Measurements from ENCODE around the gene CELF4. TPM values are rescaled to one million over a fixed set of nuclear protein-coding genes. Genes with fewer than 3 reads are reported as not detected.

The CELF4 gene
- total and polyA plus RNA-seq, 2 donors (not counting 3 experiments of a cell fraction or from before 2014, with no cell fraction given), result not detected

DNA sequence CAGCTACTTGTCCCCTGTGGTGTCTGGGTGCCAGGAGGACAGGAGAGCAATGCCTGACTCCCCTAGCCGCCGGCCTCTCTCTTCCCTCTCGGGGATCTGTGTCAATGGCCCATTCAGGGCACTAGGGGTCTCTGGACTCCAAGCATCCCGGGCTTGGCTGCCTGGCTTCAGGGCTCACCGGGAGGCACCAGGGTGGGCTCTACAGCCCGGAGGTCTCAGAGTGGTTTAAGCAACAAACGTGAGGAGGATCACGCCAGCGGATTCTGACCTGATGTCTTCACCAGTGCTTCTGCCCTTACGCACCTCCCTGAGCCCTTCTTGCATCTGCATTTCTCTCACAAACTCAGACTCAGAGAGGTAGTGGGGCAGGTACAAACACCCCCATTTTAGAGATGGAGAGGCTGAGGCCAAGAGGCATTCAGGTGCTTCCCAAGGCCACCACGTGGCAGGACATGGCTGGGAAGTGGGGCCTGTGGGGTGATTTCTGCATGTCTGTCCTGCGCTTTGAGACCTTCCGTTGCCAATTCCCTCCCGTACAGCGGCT, 243.0 kb downstream of the CELF4 start:
- no peak overlapping the region for H3K27ac ChIP-seq (ENCODE audit: insufficient read depth, low read depth, low read length)
- no peaks in the 10 kb centered on the region for H3K79me2 ChIP-seq (ENCODE audit: control insufficient read depth, insufficient read depth, low read length)
- no peaks in the 10 kb centered on the region for H4K20me1 ChIP-seq (replicated peaks; ENCODE audit: control insufficient read depth, extremely low read depth, insufficient read depth, low read length)
- no peaks in the 10 kb centered on the region for H3K27me3 ChIP-seq (ENCODE audit: control insufficient read depth in 2 of 2, insufficient read depth in 2 of 2, low read length in 2 of 2)
- no peak overlapping the region for H3K9ac ChIP-seq (replicated peaks; ENCODE audit: extremely low read depth, insufficient read depth, low read length)
- ChIA-PET CTCF (interaction anchor here (1.1 to 2.7 kb wide), 2 partner anchors 143 to 381 kb away, joined by 5 to 10 read pairs; no protein-coding TSS in a partner anchor), POLR2A (no interaction called here)
- no peaks in the 10 kb centered on the region for H3K9me3 ChIP-seq (replicated peaks; ENCODE audit: control insufficient read depth, insufficient read depth, low read length)
- no TSS peak for BruUV-seq (replicated peaks)
- DNase-seq (ENCODE audit: low read depth, low spot score) (peak; percentile 17), FAIRE-seq (peak; percentile 52)
- H3K9me1 ChIP-seq (replicated peaks; ENCODE audit: control insufficient read depth, extremely low read depth, insufficient read depth, low read length), result no peaks in the 10 kb centered on the region
- no peak overlapping the region for H3K4me3 ChIP-seq (replicated peaks in 1 of 3; ENCODE audit: insufficient read depth in 1 of 3, low read depth in 1 of 3, low read length in 3 of 3)
- dilution Hi-C loops (cut with MboI; ENCODE audit: extremely low pct_ligation_motif_present, low sequenced_read_pairs), result no loop called here
- no peaks in the 10 kb centered on the region for H3K36me3 ChIP-seq (ENCODE audit: control insufficient read depth in 2 of 2, extremely low read depth in 1 of 2, insufficient read depth in 2 of 2, low read length in 2 of 2)
- intact Hi-C loops (cut with micrococcal nuclease), result loop anchor here (2.0 kb wide), 1 partner anchor 380 kb away; no protein-coding TSS in a partner anchor
- TF ChIP-seq, protein P1, sequence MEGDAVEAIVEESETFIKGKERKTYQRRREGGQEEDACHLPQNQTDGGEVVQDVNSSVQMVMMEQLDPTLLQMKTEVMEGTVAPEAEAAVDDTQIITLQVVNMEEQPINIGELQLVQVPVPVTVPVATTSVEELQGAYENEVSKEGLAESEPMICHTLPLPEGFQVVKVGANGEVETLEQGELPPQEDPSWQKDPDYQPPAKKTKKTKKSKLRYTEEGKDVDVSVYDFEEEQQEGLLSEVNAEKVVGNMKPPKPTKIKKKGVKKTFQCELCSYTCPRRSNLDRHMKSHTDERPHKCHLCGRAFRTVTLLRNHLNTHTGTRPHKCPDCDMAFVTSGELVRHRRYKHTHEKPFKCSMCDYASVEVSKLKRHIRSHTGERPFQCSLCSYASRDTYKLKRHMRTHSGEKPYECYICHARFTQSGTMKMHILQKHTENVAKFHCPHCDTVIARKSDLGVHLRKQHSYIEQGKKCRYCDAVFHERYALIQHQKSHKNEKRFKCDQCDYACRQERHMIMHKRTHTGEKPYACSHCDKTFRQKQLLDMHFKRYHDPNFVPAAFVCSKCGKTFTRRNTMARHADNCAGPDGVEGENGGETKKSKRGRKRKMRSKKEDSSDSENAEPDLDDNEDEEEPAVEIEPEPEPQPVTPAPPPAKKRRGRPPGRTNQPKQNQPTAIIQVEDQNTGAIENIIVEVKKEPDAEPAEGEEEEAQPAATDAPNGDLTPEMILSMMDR (IDR thresholded peaks at IDR 0.05; ENCODE audit: extremely low read depth in 1 of 2, insufficient read depth in 1 of 2, low read depth in 1 of 2, low read length in 2 of 2), result peak; percentile 77 to 88
- TF ChIP-seq GATA2 (IDR thresholded peaks at IDR 0.05; ENCODE audit: insufficient read depth, insufficient read length, low read depth, low read length), result no peak
- no peak overlapping the region for H3K4me2 ChIP-seq (ENCODE audit: insufficient read depth, low read length)
- H2AFZ ChIP-seq (ENCODE audit: low read depth, low read length), result no peak overlapping the region
- H3K4me1 ChIP-seq (ENCODE audit: control insufficient read depth, extremely low read depth, insufficient read depth, low read length), result no peaks in the 10 kb centered on the region

DNA sequence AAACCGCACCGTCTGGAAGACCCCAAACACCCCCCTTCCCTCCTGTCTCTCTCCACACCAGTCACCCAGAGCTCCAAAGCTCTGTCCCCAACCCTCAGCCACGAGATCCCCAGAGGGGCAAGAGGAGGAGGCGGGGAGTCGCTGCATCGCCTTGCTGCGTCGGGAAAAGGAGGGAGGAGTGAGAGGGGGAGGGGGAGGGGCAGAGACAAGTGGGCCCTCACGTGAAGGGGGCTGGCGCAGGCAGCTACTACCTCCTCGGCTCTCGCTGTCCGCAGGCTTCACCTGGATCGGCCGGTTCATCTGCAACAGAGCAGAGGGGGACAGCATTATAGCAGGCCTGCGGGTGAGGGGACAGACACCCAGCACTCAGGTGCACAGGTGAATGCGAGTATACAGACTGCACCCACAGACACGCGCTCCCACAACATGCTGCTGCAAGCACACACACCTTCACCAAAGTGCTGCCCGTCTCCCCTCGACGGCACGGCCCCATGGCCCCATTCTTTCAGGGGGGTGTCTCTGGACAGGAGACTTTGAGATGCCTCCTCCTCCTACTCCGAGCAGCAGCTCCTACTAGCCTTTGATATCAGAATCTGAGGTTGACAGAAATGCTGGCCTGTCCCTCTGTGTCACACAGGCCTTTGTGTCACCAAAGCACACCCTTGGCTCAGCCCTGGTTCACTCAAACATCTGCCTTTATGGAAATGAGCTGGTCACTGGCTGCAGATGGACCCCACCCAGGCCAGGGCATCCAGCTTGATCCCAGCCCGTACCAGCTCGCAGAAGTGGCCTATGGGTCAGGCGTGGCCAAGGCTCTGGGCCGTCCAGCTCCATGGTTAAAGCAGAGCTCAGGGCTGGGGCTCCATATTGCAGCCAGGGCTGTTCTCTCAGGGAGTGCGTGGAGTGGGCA, 243.8 kb downstream of the CELF4 start:
- no peaks in the 10 kb centered on the region for H3K36me3 ChIP-seq (ENCODE audit: control insufficient read depth in 2 of 2, extremely low read depth in 1 of 2, insufficient read depth in 2 of 2, low read length in 2 of 2)
- no peaks in the 10 kb centered on the region for H3K79me2 ChIP-seq (ENCODE audit: control insufficient read depth, insufficient read depth, low read length)
- H3K9ac ChIP-seq (replicated peaks; ENCODE audit: extremely low read depth, insufficient read depth, low read length), result no peak overlapping the region
- dilution Hi-C loops (cut with MboI; ENCODE audit: extremely low pct_ligation_motif_present, low sequenced_read_pairs) (no loop called here), intact Hi-C loops (cut with micrococcal nuclease) (loop anchor here (2.0 kb wide), 1 partner anchor 379 kb away; no protein-coding TSS in a partner anchor)
- no peak overlapping the region for H3K4me3 ChIP-seq (replicated peaks in 1 of 3; ENCODE audit: insufficient read depth in 1 of 3, low read depth in 1 of 3, low read length in 3 of 3)
- no peaks in the 10 kb centered on the region for H3K9me3 ChIP-seq (replicated peaks; ENCODE audit: control insufficient read depth, insufficient read depth, low read length)
- H3K9me1 ChIP-seq (replicated peaks; ENCODE audit: control insufficient read depth, extremely low read depth, insufficient read depth, low read length), result no peaks in the 10 kb centered on the region
- ChIA-PET CTCF (interaction anchor here (1.1 to 2.7 kb wide), 2 partner anchors 143 to 380 kb away, joined by 5 to 10 read pairs; no protein-coding TSS in a partner anchor), POLR2A (no interaction called here)
- no peak for FAIRE-seq
- H3K27ac ChIP-seq (ENCODE audit: insufficient read depth, low read depth, low read length), result no peak overlapping the region
- BruUV-seq (replicated peaks), result no TSS peak
- no peaks in the 10 kb centered on the region for H4K20me1 ChIP-seq (replicated peaks; ENCODE audit: control insufficient read depth, extremely low read depth, insufficient read depth, low read length)
- TF ChIP-seq, protein P1 (IDR thresholded peaks at IDR 0.05; ENCODE audit: extremely low read depth in 1 of 2, insufficient read depth in 1 of 2, low read depth in 1 of 2, low read length in 2 of 2), result no peak
- TF ChIP-seq GATA2 (IDR thresholded peaks at IDR 0.05; ENCODE audit: insufficient read depth, insufficient read length, low read depth, low read length), result no peak
- TF ChIP-seq POLR2A (IDR thresholded peaks at IDR 0.05; ENCODE audit: low read depth, low read length), result no peak
- no peak for TF ChIP-seq EZH2 (IDR thresholded peaks at IDR 0.05; ENCODE audit: borderline replicate concordance, low read depth, low read length, severe bottlenecking)
- TF ChIP-seq, protein P2, sequence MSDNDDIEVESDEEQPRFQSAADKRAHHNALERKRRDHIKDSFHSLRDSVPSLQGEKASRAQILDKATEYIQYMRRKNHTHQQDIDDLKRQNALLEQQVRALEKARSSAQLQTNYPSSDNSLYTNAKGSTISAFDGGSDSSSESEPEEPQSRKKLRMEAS (IDR thresholded peaks at IDR 0.05; ENCODE audit: insufficient read depth, insufficient read length), result no peak
- no peak for TF ChIP-seq MYC (IDR thresholded peaks at IDR 0.05; ENCODE audit: low read depth, low read length)
- no peak for TF ChIP-seq JUN (IDR thresholded peaks at IDR 0.05; ENCODE audit: borderline replicate concordance, insufficient read depth, insufficient read length, low read depth)
- TF ChIP-seq POLR2AphosphoS5 (IDR thresholded peaks at IDR 0.05; ENCODE audit: insufficient read depth, low read depth, low read length), result no peak
- TF ChIP-seq FOS (IDR thresholded peaks at IDR 0.05; ENCODE audit: borderline replicate concordance, insufficient read depth, low read length), result no peak
- H3K4me2 ChIP-seq (ENCODE audit: insufficient read depth, low read length), result no peak overlapping the region
- DNase-seq (ENCODE audit: low read depth, low spot score), result no peak
- H3K4me1 ChIP-seq (ENCODE audit: control insufficient read depth, extremely low read depth, insufficient read depth, low read length), result no peaks in the 10 kb centered on the region
- no peak overlapping the region for H2AFZ ChIP-seq (ENCODE audit: low read depth, low read length)
- no peaks in the 10 kb centered on the region for H3K27me3 ChIP-seq (ENCODE audit: control insufficient read depth in 2 of 2, insufficient read depth in 2 of 2, low read length in 2 of 2)
